Measurements from ENCODE around the gene PIWIL4. TPM values are rescaled to one million over a fixed set of nuclear protein-coding genes. Genes with fewer than 3 reads are reported as not detected.
"Not testable (repeated sequence)": the region's sequence is repeated elsewhere in the genome, so short reads cannot be mapped to it uniquely, and the experiment has no call there.

Gene PIWIL4
- total RNA-seq, 4 donors from 2014 or later, result 7.2 to 9.0 (median 8.3) TPM

- Histone ChIP-seq H3K9me3 (no peaks in the 10 kb centered on the region), H3K27ac (no peak overlapping the region), H3K4me1 (peaks cover 0 to 5% (median 0%) of the 10 kb centered on the region in 4 donors), H3K27me3 (no peaks in the 10 kb centered on the region), H3K36me3 (no peaks in the 10 kb centered on the region), H3K4me3 (no peak overlapping the region)
- DNase-seq (ENCODE audit: low spot score in 2 of 2), result no peak
- WGBS, 2 donors, result 87 to 93% methylated on average over 5 of the region's 5 CpGs
- TF ChIP-seq EP300 (IDR thresholded peaks at IDR 0.05) (no peak), POLR2A (IDR thresholded peaks at IDR 0.05) (no peak)
- TF ChIP-seq, protein P1, sequence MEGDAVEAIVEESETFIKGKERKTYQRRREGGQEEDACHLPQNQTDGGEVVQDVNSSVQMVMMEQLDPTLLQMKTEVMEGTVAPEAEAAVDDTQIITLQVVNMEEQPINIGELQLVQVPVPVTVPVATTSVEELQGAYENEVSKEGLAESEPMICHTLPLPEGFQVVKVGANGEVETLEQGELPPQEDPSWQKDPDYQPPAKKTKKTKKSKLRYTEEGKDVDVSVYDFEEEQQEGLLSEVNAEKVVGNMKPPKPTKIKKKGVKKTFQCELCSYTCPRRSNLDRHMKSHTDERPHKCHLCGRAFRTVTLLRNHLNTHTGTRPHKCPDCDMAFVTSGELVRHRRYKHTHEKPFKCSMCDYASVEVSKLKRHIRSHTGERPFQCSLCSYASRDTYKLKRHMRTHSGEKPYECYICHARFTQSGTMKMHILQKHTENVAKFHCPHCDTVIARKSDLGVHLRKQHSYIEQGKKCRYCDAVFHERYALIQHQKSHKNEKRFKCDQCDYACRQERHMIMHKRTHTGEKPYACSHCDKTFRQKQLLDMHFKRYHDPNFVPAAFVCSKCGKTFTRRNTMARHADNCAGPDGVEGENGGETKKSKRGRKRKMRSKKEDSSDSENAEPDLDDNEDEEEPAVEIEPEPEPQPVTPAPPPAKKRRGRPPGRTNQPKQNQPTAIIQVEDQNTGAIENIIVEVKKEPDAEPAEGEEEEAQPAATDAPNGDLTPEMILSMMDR (IDR thresholded peaks at IDR 0.05), result no peak
Measured at GRCh38 chr11:94568200-94568599, 1.0 kb downstream of the PIWIL4 start.

- H3K36me3 ChIP-seq, result no peaks in the 10 kb centered on the region
- WGBS, 2 donors, result 86% methylated on average over 4 of the region's 4 CpGs
- no peak overlapping the region for H3K27ac ChIP-seq
- H3K27me3 ChIP-seq, result no peaks in the 10 kb centered on the region
- no peaks in the 10 kb centered on the region for H3K9me3 ChIP-seq
- H3K4me1 ChIP-seq, result peaks cover 0 to 1% (median 0%) of the 10 kb centered on the region in 4 donors
- TF ChIP-seq EP300 (IDR thresholded peaks at IDR 0.05) (no peak), POLR2A (IDR thresholded peaks at IDR 0.05) (no peak)
- TF ChIP-seq, protein P1 (IDR thresholded peaks at IDR 0.05), result no peak
- no peak overlapping the region for H3K4me3 ChIP-seq
- no peak for DNase-seq (ENCODE audit: low spot score in 2 of 2)
Measured at GRCh38 chr11:94568717-94569116, 1.5 kb downstream of the PIWIL4 start.

DNA sequence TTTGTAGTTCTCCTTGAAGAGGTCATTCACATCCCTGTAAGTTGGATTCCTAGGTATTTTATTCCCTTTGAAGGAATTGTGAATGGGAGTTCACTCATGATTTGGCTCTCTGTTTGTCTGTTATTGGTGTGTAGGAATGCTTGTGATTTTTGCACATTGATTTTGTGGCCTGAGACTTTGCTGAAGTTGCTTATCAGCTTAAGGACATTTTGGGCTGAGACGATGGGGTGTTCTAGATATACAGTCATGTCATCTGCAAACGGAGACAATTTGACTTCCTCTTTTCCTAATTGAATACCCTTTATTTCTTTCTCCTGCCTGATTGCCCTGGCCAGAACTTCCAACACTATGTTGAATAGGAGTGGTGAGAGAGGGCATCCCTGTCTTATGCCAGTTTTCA is 5.8 kb downstream of the PIWIL4 start:
- H3K9me3 ChIP-seq; H3K27me3 ChIP-seq; DNase-seq (ENCODE audit: low spot score in 2 of 2); H3K27ac ChIP-seq; H3K36me3 ChIP-seq; H3K4me3 ChIP-seq: not testable (repeated sequence)
- peaks cover 0 to 16% (median 2%) of the 10 kb centered on the region in 4 donors for H3K4me1 ChIP-seq
- 58 to 82% methylated on average over 2 of the region's 2 CpGs for WGBS, 2 donors

- Histone ChIP-seq H3K27ac (peak overlapping the region in 2 of 4 donors; percentile 43 to 59), H3K36me3 (no peaks in the 10 kb centered on the region), H3K27me3 (no peaks in the 10 kb centered on the region), H3K4me1 (peaks cover 0 to 16% (median 2%) of the 10 kb centered on the region in 4 donors), H3K9me3 (no peaks in the 10 kb centered on the region), H3K4me3 (peak overlapping the region in 1 of 4 donors; percentile 23)
- TF ChIP-seq POLR2A (IDR thresholded peaks at IDR 0.05) (no peak), EP300 (IDR thresholded peaks at IDR 0.05) (peak in 1 of 2 donors; percentile 25)
- TF ChIP-seq, protein P1 (IDR thresholded peaks at IDR 0.05), result no peak
- no peak for DNase-seq (ENCODE audit: low spot score in 2 of 2)
- WGBS, 2 donors, result 50 to 53% methylated on average over 13 of the region's 13 CpGs
Measured at GRCh38 chr11:94574193-94574961, 7.2 kb downstream of the PIWIL4 start.

- Histone ChIP-seq H3K36me3 (no peaks in the 10 kb centered on the region), H3K4me1 (peaks cover 0 to 16% (median 2%) of the 10 kb centered on the region in 4 donors), H3K27ac (no peak overlapping the region), H3K27me3 (no peaks in the 10 kb centered on the region), H3K4me3 (no peak overlapping the region), H3K9me3 (no peaks in the 10 kb centered on the region)
- no peak for DNase-seq (ENCODE audit: low spot score in 2 of 2)
- no peak for TF ChIP-seq EP300 (IDR thresholded peaks at IDR 0.05)
- no peak for TF ChIP-seq POLR2A (IDR thresholded peaks at IDR 0.05)
- TF ChIP-seq, protein P1 (IDR thresholded peaks at IDR 0.05), result no peak
- 86 to 89% methylated on average over 5 of the region's 5 CpGs for whole genome bisulfite sequencing, 2 donors
Measured at GRCh38 chr11:94576306-94576705, 9.1 kb downstream of the PIWIL4 start.

Data from tibial nerve (tissue), 4 donors.